ENCODE results near the gene DDX39B.

DDX39B gene

DNA sequence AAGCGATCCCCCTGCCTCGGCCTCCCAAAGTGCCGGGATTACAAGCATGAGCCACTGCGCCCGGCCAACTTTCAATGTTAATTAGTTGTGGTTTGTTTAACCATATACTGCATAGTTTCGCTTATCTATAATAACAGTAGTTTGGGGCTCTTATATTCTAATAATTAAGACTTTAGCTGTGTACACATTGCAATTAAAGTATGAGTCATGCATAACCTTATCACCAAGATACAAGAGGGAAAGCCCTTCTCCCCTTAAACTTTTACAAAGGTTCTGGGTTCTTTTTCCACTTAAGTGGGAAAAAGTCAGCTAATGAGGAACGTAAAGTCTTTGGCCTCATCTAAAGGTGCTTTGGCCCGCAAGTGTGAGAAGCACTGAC is 16.3 kb downstream of the DDX39B start:
- TF ChIP-seq, protein P1, sequence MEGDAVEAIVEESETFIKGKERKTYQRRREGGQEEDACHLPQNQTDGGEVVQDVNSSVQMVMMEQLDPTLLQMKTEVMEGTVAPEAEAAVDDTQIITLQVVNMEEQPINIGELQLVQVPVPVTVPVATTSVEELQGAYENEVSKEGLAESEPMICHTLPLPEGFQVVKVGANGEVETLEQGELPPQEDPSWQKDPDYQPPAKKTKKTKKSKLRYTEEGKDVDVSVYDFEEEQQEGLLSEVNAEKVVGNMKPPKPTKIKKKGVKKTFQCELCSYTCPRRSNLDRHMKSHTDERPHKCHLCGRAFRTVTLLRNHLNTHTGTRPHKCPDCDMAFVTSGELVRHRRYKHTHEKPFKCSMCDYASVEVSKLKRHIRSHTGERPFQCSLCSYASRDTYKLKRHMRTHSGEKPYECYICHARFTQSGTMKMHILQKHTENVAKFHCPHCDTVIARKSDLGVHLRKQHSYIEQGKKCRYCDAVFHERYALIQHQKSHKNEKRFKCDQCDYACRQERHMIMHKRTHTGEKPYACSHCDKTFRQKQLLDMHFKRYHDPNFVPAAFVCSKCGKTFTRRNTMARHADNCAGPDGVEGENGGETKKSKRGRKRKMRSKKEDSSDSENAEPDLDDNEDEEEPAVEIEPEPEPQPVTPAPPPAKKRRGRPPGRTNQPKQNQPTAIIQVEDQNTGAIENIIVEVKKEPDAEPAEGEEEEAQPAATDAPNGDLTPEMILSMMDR (IDR thresholded peaks at IDR 0.05): no peak

DNA sequence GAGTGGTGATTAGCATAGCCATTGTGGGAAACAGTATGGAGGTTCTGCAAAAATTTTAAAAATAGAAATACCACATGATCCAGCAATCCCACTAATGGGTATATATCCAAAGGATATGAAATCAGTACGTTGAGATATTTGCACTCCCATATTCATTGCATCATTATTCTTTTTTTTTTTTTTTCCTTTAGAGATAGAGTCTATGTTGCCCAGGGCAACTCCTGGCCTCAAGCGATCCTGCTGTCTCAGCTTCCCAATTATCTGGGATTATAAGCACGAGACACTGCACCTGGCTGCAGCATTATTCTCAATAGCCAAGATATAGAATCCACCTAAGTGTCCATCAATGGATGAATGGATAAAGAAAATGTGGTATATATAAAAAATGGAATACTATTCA is 20.0 kb downstream of the DDX39B start:
- TF ChIP-seq, protein P1 (IDR thresholded peaks at IDR 0.05): no peak

DNA sequence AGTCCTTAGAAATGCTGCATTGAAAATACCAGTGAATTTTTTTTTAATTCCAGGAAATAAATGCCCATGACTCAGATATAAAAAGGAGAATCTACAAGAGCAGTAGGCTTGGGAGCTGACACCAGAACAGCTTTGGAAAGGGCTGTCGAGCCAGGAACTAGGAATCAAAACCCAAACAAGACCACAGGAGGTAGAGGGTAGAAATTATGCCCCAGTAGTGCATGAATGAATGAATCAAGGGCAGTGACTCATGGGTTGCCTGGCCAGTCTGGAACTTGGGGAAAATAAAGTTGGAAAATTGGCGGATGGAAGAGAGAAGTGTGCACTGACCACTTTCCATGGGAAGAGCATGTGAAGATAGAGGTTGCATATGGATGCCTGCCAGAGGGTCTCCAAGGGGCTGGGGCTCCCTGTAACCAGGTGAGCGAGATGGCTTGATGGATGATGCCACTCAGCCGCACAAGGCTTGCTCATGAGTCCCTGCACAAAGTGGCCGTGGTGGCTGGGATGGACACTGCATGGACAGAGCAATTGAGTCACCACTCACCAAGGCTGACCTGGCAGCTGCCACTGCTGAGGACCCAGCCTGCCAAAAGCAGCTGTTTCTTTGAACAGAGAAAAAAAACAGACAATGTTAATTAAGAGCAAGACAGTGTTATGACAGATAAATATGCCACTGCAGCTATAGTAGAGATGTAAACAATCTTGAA is 28.2 kb downstream of the DDX39B start:
- TF ChIP-seq, protein P1 (IDR thresholded peaks at IDR 0.05): no peak

DNA sequence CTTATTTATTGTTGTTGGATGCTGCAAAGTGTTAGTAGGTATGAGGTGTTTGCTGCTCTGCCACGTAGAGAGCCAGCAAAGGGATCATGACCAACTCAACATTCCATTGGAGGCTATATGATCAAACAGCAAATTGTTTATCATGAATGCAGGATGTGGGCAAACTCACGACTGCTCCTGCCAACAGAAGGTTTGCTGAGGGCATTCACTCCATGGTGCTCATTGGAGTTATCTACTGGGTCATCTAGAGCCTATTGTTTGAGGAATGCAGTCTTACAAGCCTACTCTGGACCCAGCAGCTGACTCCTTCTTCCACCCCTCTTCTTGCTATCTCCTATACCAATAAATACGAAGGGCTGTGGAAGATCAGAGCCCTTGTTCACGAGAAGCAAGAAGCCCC is 31.8 kb downstream of the DDX39B start:
- TF ChIP-seq, protein P1 (IDR thresholded peaks at IDR 0.05): no peak

DNA sequence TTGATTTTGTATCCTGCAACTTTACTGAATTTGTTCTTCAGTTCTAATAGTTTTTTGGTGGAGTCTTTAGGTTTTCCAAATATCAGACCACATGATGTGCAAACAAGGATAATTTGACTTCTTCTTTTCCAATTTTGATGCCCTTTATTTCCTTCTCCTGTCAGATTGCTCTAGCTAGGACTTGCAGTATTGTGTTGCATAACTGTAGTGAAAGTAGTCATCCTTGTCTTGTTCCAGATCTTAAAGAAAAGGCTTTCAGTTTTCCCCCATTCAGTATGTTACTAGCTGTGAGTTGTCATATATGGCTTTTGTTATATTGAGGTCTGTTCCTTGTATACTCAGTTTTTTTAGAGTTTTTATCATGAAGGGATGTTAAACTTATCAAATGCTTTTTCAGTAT is 39.2 kb downstream of the DDX39B start:
- TF ChIP-seq, protein P1 (IDR thresholded peaks at IDR 0.05): no peak

DNA sequence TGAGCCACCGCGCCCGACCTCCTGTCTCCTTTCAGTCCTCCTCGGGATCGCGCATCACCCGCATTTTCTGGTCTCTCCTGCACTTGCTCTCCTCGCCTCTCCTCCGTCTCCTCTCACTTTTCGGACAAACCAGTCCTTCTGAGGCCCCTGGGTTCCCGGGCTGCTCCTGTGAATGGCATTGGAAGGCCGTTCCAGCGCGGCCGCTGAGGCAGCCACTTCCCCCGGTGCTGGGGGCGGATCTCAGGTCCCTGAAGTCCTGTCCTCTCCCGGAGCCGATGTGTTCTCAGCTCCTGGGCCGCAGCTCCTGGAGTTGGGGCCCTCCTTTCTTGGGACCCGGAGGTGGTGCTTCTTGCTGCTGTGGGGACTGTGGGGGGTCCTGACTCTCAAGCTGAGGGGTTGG is 43.1 kb downstream of the DDX39B start:
- TF ChIP-seq, protein P1 (IDR thresholded peaks at IDR 0.05): no peak

DNA sequence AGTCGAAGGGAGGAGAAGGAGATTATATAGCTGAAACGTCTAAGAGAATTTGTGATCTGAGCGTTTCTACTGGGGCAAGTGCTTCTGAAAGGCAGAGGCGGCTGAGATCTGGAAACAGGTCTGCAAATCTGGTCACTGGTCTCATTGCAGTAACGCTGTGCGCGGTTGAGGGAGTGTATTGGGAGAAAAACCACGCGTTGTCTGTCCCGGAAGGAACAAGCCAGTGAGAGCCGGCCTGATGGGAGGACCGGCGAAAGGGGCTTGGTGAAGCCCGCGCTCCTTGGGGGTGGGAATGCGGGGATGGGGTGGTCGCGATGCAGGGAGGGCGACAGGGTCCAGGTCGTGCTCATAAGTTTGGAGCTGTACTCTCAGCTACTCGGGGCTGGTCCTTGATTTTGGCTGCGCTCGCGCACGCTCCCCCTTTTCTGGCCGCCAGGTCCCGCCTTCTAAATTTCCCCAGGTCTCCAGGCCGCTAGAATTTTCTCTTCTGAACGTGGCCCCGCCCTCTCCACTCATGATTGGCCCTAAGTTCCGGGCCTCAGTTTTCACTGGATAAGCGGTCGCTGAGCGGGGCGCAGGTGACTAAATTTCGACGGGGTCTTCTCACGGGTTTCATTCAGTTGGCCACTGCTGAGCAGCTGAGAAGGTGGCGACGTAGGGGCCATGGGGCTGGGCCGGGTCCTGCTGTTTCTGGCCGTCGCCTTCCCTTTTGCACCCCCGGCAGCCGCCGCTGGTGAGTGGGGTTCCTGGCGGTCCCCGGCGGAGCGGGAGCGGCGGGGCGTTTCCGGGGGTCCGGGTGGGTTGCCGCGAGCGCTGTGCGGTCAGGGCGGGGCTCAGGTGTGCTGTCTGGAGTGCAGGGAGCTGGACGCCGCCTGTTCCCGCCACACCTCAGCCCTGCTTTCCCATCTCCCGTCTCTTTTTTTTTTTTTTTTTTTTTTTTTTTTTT is 44.0 kb downstream of the DDX39B start, which contains the start of gene MICB:
TSS of gene MICB (plus strand) at position 615 of the 946 bp plus-strand sequence. CDS start at position 664, 49 bp downstream.
- TF ChIP-seq, protein P1 (IDR thresholded peaks at IDR 0.05): no peak
